Stimulated activated CD8-positive, alpha-beta memory T cell treated with anti-CD3 and anti-CD28 coated beads, Interleukin-15, amount 100 ng/mL, for 48 hours (primary cell): ENCODE data around the gene OVCA2.

Experiments used
- DNase-seq, 2 donors: peaks; one replicate each; pipeline ENCODE4 v3.0.0-alpha.2; 2020; ENCODE audit warnings: low read depth in 2 of 2

OVCA2 gene

GRCh38 chr17:2054512-2055291 is 12.9 kb downstream of the OVCA2 start, which contains the start of gene HIC1:
Gene HIC1 (plus strand): TSS chr17:2055103. CDS start chr17:2056691, 1,588 bp downstream.
- DNase-seq = peak; percentile 73 to 74

DNA sequence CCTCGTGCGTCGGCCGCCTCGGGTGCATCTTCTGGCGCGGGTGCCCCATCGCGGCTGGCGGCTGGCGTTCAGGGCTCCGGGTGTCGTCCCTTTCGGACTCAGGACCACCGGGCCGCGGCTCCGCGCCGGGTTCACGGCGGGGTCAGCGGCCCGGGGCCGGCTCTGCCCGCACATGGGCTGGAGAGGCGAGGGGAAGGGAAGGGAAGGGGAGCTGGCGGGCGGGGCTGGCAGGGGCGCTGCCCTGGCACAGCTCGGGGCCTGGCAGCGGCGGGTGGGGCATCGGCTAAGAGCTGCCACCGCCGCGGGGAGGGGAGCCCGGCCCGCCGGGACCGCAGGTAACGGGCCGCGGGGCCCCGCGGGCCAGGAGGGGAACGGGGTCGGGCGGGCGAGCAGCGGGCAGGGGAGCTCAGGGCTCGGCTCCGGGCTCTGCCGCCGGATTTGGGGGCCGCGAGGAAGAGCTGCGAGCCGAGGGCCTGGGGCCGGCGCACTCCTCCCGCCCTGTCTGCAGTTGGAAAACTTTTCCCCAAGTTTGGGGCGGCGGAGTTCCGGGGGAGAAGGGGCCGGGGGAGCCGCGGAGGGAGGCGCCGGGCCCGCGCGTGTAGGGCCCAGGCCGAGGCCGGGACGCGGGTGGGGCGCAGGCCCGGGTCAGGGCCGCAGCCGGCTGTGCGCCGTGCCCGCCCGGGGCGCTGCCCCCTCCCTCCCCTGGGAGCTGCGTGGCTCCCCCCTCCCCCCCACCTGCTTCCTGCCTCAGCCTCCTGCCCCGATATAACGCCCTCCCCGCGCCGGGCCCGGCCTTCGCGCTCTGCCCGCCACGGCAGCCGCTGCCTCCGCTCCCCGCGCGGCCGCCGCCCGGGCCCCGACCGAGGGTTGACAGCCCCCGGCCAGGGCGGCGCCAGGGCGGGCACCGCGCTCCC is 13.7 kb downstream of the OVCA2 start:
- no peak for DNase-seq

GRCh38 chr17:2056206-2057174 is 14.7 kb downstream of the OVCA2 start:
- DNase-seq = no peak

DNA sequence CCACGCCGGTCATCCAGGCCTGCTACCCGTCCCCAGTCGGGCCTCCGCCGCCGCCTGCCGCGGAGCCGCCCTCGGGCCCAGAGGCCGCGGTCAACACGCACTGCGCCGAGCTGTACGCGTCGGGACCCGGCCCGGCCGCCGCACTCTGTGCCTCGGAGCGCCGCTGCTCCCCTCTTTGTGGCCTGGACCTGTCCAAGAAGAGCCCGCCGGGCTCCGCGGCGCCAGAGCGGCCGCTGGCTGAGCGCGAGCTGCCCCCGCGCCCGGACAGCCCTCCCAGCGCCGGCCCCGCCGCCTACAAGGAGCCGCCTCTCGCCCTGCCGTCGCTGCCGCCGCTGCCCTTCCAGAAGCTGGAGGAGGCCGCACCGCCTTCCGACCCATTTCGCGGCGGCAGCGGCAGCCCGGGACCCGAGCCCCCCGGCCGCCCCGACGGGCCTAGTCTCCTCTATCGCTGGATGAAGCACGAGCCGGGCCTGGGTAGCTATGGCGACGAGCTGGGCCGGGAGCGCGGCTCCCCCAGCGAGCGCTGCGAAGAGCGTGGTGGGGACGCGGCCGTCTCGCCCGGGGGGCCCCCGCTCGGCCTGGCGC is 15.4 kb downstream of the OVCA2 start:
- DNase-seq = no peak

DNA sequence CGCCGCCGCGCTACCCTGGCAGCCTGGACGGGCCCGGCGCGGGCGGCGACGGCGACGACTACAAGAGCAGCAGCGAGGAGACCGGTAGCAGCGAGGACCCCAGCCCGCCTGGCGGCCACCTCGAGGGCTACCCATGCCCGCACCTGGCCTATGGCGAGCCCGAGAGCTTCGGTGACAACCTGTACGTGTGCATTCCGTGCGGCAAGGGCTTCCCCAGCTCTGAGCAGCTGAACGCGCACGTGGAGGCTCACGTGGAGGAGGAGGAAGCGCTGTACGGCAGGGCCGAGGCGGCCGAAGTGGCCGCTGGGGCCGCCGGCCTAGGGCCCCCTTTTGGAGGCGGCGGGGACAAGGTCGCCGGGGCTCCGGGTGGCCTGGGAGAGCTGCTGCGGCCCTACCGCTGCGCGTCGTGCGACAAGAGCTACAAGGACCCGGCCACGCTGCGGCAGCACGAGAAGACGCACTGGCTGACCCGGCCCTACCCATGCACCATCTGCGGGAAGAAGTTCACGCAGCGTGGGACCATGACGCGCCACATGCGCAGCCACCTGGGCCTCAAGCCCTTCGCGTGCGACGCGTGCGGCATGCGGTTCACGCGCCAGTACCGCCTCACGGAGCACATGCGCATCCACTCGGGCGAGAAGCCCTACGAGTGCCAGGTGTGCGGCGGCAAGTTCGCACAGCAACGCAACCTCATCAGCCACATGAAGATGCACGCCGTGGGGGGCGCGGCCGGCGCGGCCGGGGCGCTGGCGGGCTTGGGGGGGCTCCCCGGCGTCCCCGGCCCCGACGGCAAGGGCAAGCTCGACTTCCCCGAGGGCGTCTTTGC is 16.2 kb downstream of the OVCA2 start:
- DNase-seq = no peak

GRCh38 chr17:2058586-2059546 is 17.0 kb downstream of the OVCA2 start:
- peak; percentile 55 to 56 for DNase-seq

- no peak for DNase-seq
Measured at GRCh38 chr17:2059547-2060384, 17.9 kb downstream of the OVCA2 start.

GRCh38 chr17:2060385-2060658 is 18.5 kb downstream of the OVCA2 start:
- no peak for DNase-seq

- no peak for DNase-seq
Measured at GRCh38 chr17:2060681-2061440, 19.0 kb downstream of the OVCA2 start.

DNA sequence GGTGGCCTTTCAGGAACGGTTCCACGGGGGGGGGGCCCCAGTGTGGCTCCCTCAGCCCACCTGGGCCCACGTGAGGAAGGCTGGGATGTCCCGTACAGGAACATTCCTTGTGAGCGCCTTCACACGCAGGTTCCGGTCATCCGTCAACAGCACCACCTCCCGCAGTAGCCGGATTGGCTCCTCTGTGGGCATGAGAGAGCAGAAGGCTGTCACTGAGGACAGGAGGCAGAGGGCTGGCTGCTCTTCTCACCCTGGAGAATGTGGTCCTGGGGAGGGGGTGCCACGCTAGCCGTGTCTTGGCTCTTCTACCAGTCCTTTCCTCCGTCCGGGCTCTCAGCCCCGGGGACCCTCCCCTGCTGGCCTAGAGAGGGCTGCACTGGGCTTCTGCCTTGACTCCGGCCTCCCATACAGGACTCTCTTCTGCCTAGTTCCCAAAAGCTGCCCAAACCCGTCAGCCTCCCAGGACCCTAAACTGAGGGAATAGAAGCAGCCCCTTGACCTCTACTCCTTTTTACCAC is 19.7 kb downstream of the OVCA2 start:
- no peak for DNase-seq

DNA sequence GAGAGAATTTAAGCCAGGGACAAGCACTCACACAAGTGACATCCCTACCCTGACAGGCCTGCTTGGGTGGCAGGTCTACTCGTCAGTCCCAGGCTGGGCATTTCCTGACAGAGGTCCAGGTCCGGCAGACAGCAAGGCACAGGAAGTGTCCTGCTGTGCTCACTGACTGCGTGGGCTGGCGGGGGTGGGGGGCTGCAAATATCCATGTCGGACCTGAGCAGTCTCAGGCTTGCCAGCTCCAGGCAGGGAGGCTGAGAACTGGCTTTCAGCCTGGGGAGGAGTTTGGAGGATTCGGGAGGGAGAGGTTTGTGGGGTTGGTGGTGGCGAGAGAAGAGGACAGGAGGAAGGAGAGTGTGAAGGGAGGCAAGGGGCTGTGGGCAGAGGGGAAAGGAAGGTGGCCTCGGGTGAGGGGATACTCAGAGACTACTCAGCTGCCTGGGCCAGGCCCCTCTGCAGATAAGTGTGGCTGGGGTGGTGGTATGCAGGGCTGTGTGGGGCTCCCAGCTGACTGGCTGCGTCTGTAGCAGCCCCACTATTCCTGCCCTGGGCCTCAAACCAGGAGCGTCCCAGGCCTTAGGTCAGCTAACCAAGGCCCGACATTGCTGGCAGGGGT is 20.9 kb downstream of the OVCA2 start:
- no peak for DNase-seq

- DNase-seq = no peak
Measured at GRCh38 chr17:2063261-2064146, 21.7 kb downstream of the OVCA2 start.

GRCh38 chr17:2064147-2064489 is 22.3 kb downstream of the OVCA2 start:
- no peak for DNase-seq

- DNase-seq = no peak
Measured at GRCh38 chr17:2064520-2064971, 22.7 kb downstream of the OVCA2 start.

DNA sequence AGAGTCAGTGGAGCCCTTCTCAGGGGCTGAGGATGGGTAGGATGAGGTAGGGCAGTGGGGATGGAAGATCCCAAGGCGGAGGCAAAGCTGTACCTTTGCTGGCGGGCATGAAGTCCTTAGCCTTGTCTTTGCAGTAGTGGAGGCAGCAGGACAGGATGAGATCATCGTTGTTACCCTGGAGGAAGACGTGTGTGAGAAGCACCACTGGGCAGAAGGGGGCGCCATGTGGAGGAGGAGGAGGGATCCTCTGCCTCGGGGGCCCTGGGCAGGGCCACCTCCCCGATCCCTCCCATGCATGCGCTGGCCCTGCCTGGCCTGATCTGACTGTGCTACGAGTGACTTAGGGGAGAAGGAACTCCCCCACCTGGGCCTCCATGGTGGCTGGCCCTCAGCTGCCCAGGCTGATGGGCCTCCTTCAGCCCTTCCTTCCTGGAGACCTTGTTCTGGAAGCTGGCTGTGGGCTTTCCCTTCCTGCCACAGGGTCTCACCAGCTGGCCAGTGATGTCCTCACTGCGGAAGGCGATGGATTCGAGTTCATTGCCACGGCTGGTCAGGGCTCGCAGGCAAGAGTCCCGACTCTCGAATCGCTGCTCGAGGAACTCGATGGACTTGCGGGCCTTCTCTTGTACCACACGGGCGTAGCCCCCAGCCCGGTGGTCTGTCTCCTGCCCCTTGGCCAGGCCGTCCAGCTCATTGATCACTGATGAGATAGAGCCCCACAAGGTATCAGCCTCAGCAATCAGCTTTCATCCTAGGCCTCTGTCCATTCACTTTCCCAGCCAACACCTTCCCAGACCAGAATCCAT is 23.4 kb downstream of the OVCA2 start:
- DNase-seq = peak in 1 of 2 donors; percentile 62
